Measurements from ENCODE around the gene DCP1B.

The DCP1B gene

DNA sequence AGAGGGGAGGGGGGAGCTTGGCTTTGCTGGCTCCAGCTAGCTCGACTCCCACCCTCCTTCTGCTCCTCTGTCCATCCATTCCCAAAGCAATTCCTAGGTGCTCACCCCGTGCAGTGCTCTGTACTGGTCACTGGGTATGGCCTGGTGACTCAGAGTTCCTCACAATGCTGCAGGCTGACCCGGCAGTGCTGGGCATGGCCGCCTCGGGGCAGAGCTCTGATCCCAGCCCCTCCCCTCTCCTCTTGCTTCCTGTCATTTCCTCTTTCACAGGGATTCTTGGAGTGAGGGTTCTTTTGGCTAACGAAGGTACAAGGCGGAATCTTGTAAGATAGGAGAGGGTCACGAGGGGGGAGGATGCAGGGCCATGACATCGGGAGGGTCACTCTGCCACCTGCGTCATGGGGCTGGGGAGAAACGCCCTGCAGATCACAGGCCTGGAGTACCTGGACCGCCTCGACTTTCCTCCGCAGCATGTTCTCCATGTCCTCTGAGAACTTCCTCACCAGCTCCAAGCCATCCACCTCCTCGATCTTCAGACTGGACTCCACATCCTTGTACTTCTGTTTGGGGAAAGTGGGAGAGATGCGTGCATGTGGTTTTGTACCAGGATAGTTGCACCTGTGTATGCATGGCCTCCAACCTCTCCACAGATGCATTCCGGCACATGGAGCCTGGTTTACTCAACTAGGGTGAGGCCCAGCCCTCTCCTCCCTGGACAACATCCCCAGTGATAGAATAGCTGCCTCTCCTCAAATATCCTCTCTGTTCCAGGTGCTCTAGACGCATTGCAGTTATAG is 91.5 kb downstream of the DCP1B start:
- Histone ChIP-seq H3K27ac (ENCODE audit: low read length) (no peak overlapping the region), H3K4me3 (ENCODE audit: low read length) (no peak overlapping the region), H3K36me3 (ENCODE audit: control insufficient read depth, insufficient read depth, low read length) (no peaks in the 10 kb centered on the region), H3K9me3 (ENCODE audit: control insufficient read depth, insufficient read depth, low read length) (no peaks in the 10 kb centered on the region), H3K4me1 (ENCODE audit: control insufficient read depth, insufficient read depth, low read length) (no peaks in the 10 kb centered on the region), H3K27me3 (ENCODE audit: control insufficient read depth, insufficient read depth, low read length) (no peaks in the 10 kb centered on the region)
- no peak for DNase-seq (ENCODE audit: low read depth, low spot score)
- WGBS (ENCODE audit: insufficient coverage, insufficient read length): no CpG with 5 or more reads among the region's 18 CpGs

DNA sequence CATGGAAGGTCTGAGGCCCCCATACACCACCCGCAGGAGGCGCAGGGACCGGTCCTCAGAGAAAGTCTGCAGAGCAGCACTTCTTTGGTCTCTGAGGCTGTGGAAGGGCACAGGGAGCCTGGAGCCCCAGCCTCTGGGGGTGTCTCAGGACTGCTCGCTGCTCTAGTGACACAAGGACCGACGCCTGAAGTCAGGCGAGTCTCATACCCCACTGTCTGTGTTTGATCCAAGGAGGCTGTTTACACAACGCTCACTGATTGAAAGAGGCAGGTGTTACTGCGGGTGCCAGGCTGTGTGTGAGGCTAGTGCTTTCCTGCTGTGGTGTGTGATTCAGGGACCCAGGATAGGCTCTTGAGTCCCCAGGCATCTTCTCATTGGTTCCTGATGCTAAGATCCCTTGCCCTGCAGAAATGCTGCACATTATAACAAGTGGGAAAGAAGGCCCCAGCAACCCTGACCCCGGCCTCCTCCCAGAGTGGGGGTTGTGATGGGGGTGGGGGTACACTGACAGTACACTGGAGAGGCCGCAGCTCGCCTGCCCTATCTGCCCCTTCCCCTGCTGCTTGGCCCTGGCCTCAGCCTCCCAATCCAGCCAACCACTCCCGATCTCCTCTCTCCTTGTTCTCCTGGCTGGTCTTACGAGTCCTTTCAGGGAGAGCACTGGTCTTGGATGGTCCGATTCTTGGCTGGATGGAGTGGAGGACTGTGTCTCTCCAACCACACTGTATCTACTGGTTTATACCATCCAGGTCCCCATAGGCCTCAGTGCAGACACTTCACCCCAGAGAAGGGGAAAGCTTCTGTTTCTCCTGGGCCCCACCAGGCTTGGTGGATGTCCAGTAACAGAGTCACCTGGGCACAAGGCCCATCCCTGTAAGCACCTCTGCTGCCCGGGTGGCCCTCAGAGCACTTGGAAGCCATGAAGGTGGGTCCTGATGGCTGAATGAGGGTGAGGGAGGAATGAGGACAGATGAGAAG is 92.4 kb downstream of the DCP1B start:
- DNase-seq (ENCODE audit: low read depth, low spot score): no peak
- WGBS (ENCODE audit: insufficient coverage, insufficient read length): no CpG with 5 or more reads among the region's 16 CpGs
- Histone ChIP-seq H3K4me3 (ENCODE audit: low read length) (no peak overlapping the region), H3K4me1 (ENCODE audit: control insufficient read depth, insufficient read depth, low read length) (no peaks in the 10 kb centered on the region), H3K27me3 (ENCODE audit: control insufficient read depth, insufficient read depth, low read length) (no peaks in the 10 kb centered on the region), H3K27ac (ENCODE audit: low read length) (no peak overlapping the region), H3K9me3 (ENCODE audit: control insufficient read depth, insufficient read depth, low read length) (no peaks in the 10 kb centered on the region), H3K36me3 (ENCODE audit: control insufficient read depth, insufficient read depth, low read length) (no peaks in the 10 kb centered on the region)

DNA sequence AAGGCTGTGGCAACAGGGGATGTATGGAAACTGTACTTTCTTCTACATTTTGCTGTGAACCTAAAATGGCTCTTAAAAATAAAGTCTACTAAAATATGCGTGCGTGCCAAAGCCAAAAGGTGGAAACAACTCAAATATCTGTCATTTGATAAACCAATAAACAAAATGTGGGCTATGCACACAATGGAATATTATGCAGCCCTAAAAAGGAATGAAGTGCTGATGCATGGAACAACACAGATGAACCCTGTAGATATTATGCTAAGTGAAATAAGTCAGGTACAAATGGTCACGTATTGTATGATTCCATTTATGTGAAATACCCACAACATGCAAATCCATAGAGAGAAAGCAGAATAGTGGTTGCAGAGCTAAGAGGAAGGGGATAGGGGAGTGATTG is 93.8 kb downstream of the DCP1B start:
- no peaks in the 10 kb centered on the region for H3K4me1 ChIP-seq (ENCODE audit: control insufficient read depth, insufficient read depth, low read length)
- H3K9me3 ChIP-seq (ENCODE audit: control insufficient read depth, insufficient read depth, low read length): no peaks in the 10 kb centered on the region
- no peaks in the 10 kb centered on the region for H3K27me3 ChIP-seq (ENCODE audit: control insufficient read depth, insufficient read depth, low read length)
- H3K36me3 ChIP-seq (ENCODE audit: control insufficient read depth, insufficient read depth, low read length): no peaks in the 10 kb centered on the region
- no peak overlapping the region for H3K4me3 ChIP-seq (ENCODE audit: low read length)
- no CpG with 5 or more reads among the region's 3 CpGs for WGBS (ENCODE audit: insufficient coverage, insufficient read length)
- no peak overlapping the region for H3K27ac ChIP-seq (ENCODE audit: low read length)
- DNase-seq (ENCODE audit: low read depth, low spot score): no peak

DNA sequence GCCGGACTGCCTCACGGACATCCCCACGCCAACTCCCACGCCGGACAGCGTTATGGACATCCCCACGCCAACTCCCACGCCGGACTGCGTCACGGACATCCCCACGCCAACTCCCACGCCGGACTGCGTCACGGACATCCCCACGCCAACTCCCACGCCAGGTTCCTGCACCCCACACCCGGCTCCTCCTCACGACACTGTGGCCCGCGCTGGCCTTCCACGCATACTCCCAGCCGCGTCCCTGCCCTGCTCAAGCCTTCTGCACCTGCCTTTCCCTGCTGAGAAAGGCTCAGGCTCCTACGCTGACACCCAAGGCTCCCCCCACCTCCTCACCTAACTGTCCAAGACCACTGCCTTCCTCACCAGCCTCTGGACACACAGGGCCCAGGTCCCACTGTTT is 95.5 kb downstream of the DCP1B start:
- no peaks in the 10 kb centered on the region for H3K9me3 ChIP-seq (ENCODE audit: control insufficient read depth, insufficient read depth, low read length)

DNA sequence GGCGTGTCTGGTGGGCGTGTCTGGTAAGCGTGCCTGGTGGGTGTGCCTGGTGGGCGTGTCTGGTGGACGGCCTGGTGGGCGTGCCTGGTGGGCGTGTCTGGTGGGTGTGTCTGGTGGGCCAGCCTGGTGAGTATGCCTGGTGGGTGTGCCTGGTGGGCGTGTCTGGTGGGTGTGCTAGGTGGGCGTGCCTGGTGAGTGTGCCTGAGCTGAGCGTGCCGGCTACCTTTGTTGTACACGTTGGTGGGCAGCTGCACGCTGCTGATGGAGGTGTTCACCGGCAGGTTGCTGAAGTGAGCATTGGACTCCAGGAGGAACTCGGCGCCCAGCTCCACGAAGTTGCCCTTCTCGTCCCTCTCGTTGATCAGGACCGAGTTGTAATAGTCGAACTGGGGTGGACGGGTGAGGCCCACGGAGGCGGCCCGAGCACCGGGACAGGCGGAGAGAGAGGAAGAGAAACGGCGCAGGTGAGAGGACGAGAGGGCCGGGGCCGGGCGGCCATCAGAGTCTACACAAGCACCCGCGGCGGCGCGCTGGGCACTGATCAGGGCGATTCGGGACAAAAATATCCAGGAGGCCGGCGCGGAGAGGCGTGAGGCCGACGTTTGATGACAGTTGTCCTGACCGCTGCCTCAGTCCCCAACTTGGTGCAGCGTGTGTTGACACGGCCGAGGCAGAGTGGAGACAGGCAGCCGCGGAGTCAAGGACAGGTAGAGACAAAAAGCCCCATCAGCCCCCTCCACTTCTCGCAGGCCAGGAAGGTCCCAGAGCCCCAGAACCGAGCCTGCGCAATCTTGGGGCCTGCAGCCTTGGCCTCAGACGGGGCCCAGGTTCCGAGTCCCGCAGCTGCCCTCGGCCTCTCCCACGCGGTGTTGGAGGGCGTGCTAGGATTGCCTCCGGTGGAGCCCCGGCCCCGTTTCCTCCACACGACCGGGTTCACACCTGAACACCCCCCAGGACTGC is 96.3 kb downstream of the DCP1B start:
- peak overlapping the region; percentile 37 for H3K4me3 ChIP-seq (ENCODE audit: low read length)
- WGBS (ENCODE audit: insufficient coverage, insufficient read length): no CpG with 5 or more reads among the region's 67 CpGs
- H3K27me3 ChIP-seq (ENCODE audit: control insufficient read depth, insufficient read depth, low read length): no peaks in the 10 kb centered on the region
- H3K4me1 ChIP-seq (ENCODE audit: control insufficient read depth, insufficient read depth, low read length): no peaks in the 10 kb centered on the region
- no peak overlapping the region for H3K27ac ChIP-seq (ENCODE audit: low read length)
- DNase-seq (ENCODE audit: low read depth, low spot score): no peak
- no peaks in the 10 kb centered on the region for H3K9me3 ChIP-seq (ENCODE audit: control insufficient read depth, insufficient read depth, low read length)
- H3K36me3 ChIP-seq (ENCODE audit: control insufficient read depth, insufficient read depth, low read length): no peaks in the 10 kb centered on the region

More for the DNA sequence above, 95.5 kb downstream of the DCP1B start:
- no CpG with 5 or more reads among the region's 26 CpGs for WGBS (ENCODE audit: insufficient coverage, insufficient read length)
- Histone ChIP-seq H3K36me3 (ENCODE audit: control insufficient read depth, insufficient read depth, low read length) (no peaks in the 10 kb centered on the region), H3K4me1 (ENCODE audit: control insufficient read depth, insufficient read depth, low read length) (no peaks in the 10 kb centered on the region), H3K27me3 (ENCODE audit: control insufficient read depth, insufficient read depth, low read length) (no peaks in the 10 kb centered on the region), H3K27ac (ENCODE audit: low read length) (no peak overlapping the region), H3K4me3 (ENCODE audit: low read length) (no peak overlapping the region)
- DNase-seq (ENCODE audit: low read depth, low spot score): no peak

DNA sequence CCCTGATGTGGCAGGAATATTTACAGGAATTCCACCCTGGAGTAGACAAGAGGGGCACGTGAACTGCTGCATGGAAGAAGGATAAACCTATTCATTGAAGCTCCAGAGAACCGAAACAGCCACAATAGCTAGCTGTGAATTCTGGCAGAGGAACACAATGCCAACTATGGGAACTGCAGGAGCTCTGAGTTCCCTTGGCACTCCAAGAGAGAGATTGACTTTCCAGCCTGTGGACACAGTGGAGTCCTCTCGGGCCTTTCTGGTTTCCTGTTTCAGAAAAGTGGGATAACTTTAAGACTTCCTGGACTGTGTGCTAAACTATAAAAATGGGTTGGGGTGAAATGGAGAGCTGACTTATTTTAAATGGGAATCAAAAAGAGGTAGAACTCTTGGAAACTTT is 97.7 kb downstream of the DCP1B start:
- Histone ChIP-seq H3K4me1 (ENCODE audit: control insufficient read depth, insufficient read depth, low read length) (no peaks in the 10 kb centered on the region), H3K36me3 (ENCODE audit: control insufficient read depth, insufficient read depth, low read length) (no peaks in the 10 kb centered on the region), H3K4me3 (ENCODE audit: low read length) (no peak overlapping the region), H3K27ac (ENCODE audit: low read length) (no peak overlapping the region), H3K27me3 (ENCODE audit: control insufficient read depth, insufficient read depth, low read length) (no peaks in the 10 kb centered on the region), H3K9me3 (ENCODE audit: control insufficient read depth, insufficient read depth, low read length) (no peaks in the 10 kb centered on the region)
- WGBS (ENCODE audit: insufficient coverage, insufficient read length): no CpG with 5 or more reads among the region's 3 CpGs
- DNase-seq (ENCODE audit: low read depth, low spot score): no peak

DNA sequence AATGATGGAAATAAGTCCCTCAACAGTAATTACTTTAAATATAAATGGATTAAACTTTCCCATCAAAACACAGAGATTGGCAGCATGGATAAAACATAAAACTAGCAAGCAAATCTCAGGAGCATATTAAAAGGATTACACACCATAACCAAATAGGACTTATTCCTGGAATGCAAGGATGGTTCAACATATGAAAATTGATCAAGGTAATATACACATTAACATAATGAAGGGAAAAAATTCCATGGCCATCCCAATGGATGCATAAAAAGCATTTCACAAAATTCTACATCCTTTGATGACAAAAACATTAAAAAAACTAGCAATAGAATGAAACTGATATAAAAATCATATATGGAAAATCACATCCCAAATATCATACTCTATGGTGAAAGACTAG is 99.4 kb downstream of the DCP1B start:
- Histone ChIP-seq H3K4me1 (ENCODE audit: control insufficient read depth, insufficient read depth, low read length) (no peaks in the 10 kb centered on the region), H3K4me3 (ENCODE audit: low read length) (no peak overlapping the region), H3K9me3 (ENCODE audit: control insufficient read depth, insufficient read depth, low read length) (no peaks in the 10 kb centered on the region), H3K27me3 (ENCODE audit: control insufficient read depth, insufficient read depth, low read length) (no peaks in the 10 kb centered on the region), H3K27ac (ENCODE audit: low read length) (no peak overlapping the region), H3K36me3 (ENCODE audit: control insufficient read depth, insufficient read depth, low read length) (no peaks in the 10 kb centered on the region)
- no peak for DNase-seq (ENCODE audit: low read depth, low spot score)

DNA sequence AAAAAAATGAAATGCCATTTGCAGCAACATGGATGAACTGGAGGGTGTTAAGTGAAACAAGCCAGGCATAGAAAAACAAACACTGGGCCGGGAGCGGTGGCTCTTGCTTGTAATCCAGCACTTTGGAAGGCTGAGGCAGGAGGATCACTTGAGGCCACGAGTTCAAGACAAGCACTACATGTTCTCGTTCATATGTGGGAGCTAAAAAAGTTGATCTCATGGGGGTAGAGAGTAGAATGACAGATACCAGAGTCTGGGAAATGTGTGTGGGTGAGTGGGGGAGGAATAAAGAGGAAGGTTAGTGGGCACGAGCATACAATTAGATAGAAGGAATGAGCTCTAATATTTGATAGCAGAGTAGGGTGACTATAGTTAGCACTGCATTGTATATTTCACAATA is 107.3 kb downstream of the DCP1B start:
- Histone ChIP-seq H3K36me3 (ENCODE audit: control insufficient read depth, insufficient read depth, low read length) (no peaks in the 10 kb centered on the region), H3K4me3 (ENCODE audit: low read length) (no peak overlapping the region), H3K27me3 (ENCODE audit: control insufficient read depth, insufficient read depth, low read length) (no peaks in the 10 kb centered on the region), H3K9me3 (ENCODE audit: control insufficient read depth, insufficient read depth, low read length) (no peaks in the 10 kb centered on the region), H3K27ac (ENCODE audit: low read length) (no peak overlapping the region), H3K4me1 (ENCODE audit: control insufficient read depth, insufficient read depth, low read length) (no peaks in the 10 kb centered on the region)
- no peak for DNase-seq (ENCODE audit: low read depth, low spot score)
- no CpG with 5 or more reads among the region's 5 CpGs for WGBS (ENCODE audit: insufficient coverage, insufficient read length)

Data from iPS DF 6.9 (cell line).